Measurements from ENCODE around the gene RPUSD1.

DNA sequence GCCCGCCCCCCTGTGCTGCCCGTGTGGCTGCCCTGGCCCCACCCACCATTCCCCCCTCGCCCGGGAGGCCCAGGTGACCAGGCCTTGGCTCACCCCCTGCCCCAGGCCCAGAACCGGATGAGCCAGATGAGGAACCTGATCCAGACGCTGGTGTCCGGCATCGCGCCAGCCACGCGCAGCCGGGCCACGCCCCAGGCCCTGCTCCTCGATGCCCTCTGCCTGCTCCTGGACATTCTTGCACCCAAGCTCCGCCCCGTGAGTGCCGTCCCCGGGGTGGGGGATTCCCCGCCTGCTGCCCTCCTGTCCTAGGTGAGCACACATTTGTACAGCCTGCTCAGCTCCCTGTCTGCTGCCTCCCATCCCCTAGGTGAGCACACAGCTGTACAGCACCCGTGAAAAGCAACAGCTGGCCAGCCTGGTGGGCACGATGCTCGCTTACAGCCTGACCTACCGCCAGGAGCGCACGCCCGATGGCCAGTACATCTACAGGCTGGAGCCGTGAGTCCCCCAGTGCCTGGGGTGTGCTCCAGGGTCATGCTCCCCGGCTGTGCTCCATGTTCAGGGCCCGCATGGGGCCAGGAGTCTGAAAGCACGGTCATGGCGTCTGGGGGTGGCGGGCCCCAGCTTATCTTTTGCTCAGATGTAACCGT is 7.5 kb upstream of the RPUSD1 start:
- TF ChIP-seq, protein P1, sequence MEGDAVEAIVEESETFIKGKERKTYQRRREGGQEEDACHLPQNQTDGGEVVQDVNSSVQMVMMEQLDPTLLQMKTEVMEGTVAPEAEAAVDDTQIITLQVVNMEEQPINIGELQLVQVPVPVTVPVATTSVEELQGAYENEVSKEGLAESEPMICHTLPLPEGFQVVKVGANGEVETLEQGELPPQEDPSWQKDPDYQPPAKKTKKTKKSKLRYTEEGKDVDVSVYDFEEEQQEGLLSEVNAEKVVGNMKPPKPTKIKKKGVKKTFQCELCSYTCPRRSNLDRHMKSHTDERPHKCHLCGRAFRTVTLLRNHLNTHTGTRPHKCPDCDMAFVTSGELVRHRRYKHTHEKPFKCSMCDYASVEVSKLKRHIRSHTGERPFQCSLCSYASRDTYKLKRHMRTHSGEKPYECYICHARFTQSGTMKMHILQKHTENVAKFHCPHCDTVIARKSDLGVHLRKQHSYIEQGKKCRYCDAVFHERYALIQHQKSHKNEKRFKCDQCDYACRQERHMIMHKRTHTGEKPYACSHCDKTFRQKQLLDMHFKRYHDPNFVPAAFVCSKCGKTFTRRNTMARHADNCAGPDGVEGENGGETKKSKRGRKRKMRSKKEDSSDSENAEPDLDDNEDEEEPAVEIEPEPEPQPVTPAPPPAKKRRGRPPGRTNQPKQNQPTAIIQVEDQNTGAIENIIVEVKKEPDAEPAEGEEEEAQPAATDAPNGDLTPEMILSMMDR (IDR thresholded peaks at IDR 0.05 in 2 of 3, conservative IDR thresholded peaks at IDR 0.05 in 1 of 3; ENCODE audit: borderline replicate concordance in 1 of 3, insufficient read depth in 1 of 3, low read depth in 2 of 3, low read length in 2 of 3), result no peak
- no peak for TF ChIP-seq TCF7L2 (IDR thresholded peaks at IDR 0.05; ENCODE audit: borderline replicate concordance, extremely low read depth, insufficient read depth, insufficient read length)
- TF ChIP-seq POLR2A (IDR thresholded peaks at IDR 0.05; ENCODE audit: borderline replicate concordance, extremely low read depth, insufficient read depth, insufficient read length), result no peak
- TF ChIP-seq ZNF274 (IDR thresholded peaks at IDR 0.05; ENCODE audit: low read depth, low read length), result no peak
- no peak for TF ChIP-seq FOSL1 (IDR thresholded peaks at IDR 0.05; ENCODE audit: low read depth)
- peak; percentile 67 for TF ChIP-seq POLR2AphosphoS5 (IDR thresholded peaks at IDR 0.05; ENCODE audit: low read depth, low read length)
- no peak for TF ChIP-seq ELF1 (IDR thresholded peaks at IDR 0.05; ENCODE audit: borderline replicate concordance, low read depth)
- TF ChIP-seq EZH2phosphoT487 (IDR thresholded peaks at IDR 0.05; ENCODE audit: borderline replicate concordance), result no peak
- no peak for TF ChIP-seq EZH2 (IDR thresholded peaks at IDR 0.05)
- no peak for TF ChIP-seq EGR1 (IDR thresholded peaks at IDR 0.05; ENCODE audit: low read depth)
- TF ChIP-seq, protein P2, sequence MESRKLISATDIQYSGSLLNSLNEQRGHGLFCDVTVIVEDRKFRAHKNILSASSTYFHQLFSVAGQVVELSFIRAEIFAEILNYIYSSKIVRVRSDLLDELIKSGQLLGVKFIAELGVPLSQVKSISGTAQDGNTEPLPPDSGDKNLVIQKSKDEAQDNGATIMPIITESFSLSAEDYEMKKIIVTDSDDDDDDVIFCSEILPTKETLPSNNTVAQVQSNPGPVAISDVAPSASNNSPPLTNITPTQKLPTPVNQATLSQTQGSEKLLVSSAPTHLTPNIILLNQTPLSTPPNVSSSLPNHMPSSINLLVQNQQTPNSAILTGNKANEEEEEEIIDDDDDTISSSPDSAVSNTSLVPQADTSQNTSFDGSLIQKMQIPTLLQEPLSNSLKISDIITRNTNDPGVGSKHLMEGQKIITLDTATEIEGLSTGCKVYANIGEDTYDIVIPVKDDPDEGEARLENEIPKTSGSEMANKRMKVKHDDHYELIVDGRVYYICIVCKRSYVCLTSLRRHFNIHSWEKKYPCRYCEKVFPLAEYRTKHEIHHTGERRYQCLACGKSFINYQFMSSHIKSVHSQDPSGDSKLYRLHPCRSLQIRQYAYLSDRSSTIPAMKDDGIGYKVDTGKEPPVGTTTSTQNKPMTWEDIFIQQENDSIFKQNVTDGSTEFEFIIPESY (IDR thresholded peaks at IDR 0.05; ENCODE audit: extremely low read depth, insufficient replicate concordance, low read length), result no peak
- no peak for TF ChIP-seq ZFX (IDR thresholded peaks at IDR 0.05)

Measured in HCT116 (cell line).